OCI-LY3 (cell line): Measurements from ENCODE around the gene MACF1.

Experiments
- CTCF ChIP-seq: fragments of 200-600, 300-600 bp; sonication (generic); IDR thresholded peaks from 2 replicates; pipeline ENCODE4 v1.5.1; 2014; ENCODE audit warnings: antibody characterized with exemption, low read length, low read depth
- EZH2phosphoT487 ChIP-seq: fragments of 200-600 bp; shearing (Covaris generic); IDR thresholded peaks from 2 replicates; pipeline ENCODE4 v1.6.1; 2018; ENCODE audit warnings: antibody characterized with exemption, mixed run types, low read depth

- TF ChIP-seq CTCF (no peak), EZH2phosphoT487 (no peak)
These were observed 285.2 kb downstream of the MACF1 start for GRCh38 chr1:39489567-39490239.
